ENCODE measurements around the gene MIS12. TPM values are rescaled to one million over a fixed set of nuclear protein-coding genes. Genes with fewer than 3 reads are reported as not detected.

The MIS12 gene
- total and polyA plus RNA-seq, 8 donors, result 16.1 to 36.3 (median 31.0) TPM

DNA sequence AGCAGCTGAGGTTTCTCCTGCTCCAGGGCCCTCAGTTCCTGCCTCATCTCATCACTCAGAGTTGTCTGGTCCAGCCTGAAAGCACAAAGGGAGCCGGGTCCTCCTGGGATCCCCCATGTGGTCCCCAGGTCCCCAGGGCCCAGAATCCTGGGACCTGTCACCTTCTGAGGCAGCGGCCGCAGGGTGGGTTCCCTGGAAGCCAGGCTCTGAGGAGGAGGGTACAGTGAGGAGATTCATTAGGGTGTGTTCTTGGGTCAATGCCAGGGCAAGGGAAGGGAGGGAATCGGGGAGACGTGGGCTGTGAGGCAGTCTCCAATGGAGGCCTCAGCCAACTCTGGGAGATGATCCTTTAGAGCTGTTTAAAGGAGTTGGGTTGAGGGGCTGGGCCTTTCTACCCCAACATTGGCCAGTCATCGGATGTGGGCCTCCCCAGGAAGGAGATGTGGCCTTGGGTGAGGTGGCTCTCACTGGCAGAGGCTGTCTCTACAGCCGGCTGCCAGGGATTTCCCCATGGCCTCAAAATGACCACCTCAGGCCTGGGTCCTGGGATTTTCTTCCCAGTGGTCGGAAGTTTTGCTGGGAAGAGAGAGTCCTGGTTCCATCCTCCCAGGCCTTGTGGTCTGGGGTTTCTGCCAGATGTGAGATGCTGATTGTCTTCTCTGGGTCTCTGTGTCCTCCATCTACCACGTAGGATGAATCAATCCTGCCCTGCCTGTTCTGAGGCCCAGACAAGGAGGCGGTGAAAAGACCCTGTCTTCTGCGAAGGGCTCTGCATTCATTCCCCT lies 50.7 kb downstream of the MIS12 start:
- no peaks in the 10 kb centered on the region for H3K27me3 ChIP-seq
- intact Hi-C loops (cut with DNase I), result no loop called here
- H3K4me1 ChIP-seq, result no peaks in the 10 kb centered on the region
- no peak overlapping the region for H3K4me3 ChIP-seq
- peaks cover 0 to 82% of the 10 kb centered on the region in 2 donors for H3K36me3 ChIP-seq
- H3K9me3 ChIP-seq, result no peaks in the 10 kb centered on the region
- DNase-seq (no peak), ATAC-seq (peak; percentile 30)
- no peak overlapping the region for H3K27ac ChIP-seq
- TF ChIP-seq, protein P1, sequence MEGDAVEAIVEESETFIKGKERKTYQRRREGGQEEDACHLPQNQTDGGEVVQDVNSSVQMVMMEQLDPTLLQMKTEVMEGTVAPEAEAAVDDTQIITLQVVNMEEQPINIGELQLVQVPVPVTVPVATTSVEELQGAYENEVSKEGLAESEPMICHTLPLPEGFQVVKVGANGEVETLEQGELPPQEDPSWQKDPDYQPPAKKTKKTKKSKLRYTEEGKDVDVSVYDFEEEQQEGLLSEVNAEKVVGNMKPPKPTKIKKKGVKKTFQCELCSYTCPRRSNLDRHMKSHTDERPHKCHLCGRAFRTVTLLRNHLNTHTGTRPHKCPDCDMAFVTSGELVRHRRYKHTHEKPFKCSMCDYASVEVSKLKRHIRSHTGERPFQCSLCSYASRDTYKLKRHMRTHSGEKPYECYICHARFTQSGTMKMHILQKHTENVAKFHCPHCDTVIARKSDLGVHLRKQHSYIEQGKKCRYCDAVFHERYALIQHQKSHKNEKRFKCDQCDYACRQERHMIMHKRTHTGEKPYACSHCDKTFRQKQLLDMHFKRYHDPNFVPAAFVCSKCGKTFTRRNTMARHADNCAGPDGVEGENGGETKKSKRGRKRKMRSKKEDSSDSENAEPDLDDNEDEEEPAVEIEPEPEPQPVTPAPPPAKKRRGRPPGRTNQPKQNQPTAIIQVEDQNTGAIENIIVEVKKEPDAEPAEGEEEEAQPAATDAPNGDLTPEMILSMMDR (IDR thresholded peaks at IDR 0.05), result no peak

DNA sequence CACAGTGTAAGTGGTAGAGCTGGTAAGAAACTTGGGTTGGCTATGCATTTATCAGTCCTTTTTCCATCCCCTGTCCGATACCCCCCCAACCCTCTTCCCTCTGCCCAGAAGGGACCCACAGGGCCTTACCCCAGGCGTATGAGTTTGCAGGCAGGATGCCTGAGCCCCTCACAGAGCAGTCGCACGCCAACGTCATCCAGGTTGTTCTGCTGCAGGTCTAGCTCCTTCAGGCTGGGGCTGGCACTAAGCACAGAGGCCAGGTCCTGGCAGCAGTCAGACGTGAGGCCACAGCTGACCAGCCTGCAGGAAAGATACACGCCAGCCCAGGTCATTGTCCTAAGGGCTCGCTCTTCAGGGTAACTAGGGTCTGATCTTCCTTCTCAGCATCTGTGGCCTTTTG lies 52.9 kb downstream of the MIS12 start:
- TF ChIP-seq, protein P1 (IDR thresholded peaks at IDR 0.05), result no peak
- intact Hi-C loops (cut with DNase I), result no loop called here
- no peak overlapping the region for H3K4me3 ChIP-seq
- H3K27me3 ChIP-seq, result no peaks in the 10 kb centered on the region
- no peak for ATAC-seq
- DNase-seq, result no peak
- H3K9me3 ChIP-seq, result no peaks in the 10 kb centered on the region
- H3K27ac ChIP-seq, result no peak overlapping the region
- peaks cover 0 to 64% of the 10 kb centered on the region in 2 donors for H3K36me3 ChIP-seq
- no peaks in the 10 kb centered on the region for H3K4me1 ChIP-seq

DNA sequence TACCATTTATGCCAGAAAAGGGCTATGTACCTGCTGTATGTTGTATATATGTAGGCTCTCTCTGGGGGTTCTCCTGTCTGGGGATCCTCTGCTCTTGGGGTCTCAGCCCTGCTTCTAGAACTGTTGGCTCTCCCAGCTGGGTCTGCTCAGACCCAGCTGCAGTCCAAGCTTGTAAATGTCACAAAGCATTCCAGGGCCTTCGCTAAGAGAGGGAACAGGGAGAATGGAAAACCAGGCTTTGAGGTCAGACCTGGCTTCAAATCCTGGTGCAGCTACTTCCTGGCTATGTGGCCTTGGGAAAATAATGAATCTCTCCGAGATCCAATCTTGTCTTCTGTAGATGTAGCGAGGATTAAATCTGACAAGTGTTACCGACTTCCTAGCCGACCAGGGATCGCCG lies 54.0 kb downstream of the MIS12 start:
- H3K4me1 ChIP-seq, result no peaks in the 10 kb centered on the region
- DNase-seq, result no peak
- peaks cover 0 to 58% of the 10 kb centered on the region in 2 donors for H3K36me3 ChIP-seq
- no peaks in the 10 kb centered on the region for H3K27me3 ChIP-seq
- H3K9me3 ChIP-seq, result no peaks in the 10 kb centered on the region
- H3K4me3 ChIP-seq, result no peak overlapping the region
- TF ChIP-seq, protein P1 (IDR thresholded peaks at IDR 0.05), result no peak
- no peak overlapping the region for H3K27ac ChIP-seq
- intact Hi-C loops (cut with DNase I), result no loop called here
- no peak for ATAC-seq

Other genes starting within 250 kb of the MIS12 start
- 10 to 100 TPM; 37.0 to 44.2 TPM for gene RABEP1, start 204.3 kb upstream of the MIS12 start, total RNA-seq
- 10 to 100 TPM; 52.3 to 60.1 (median 56.7) TPM for gene RABEP1, start 204.3 kb upstream of the MIS12 start, polyA plus RNA-seq (ENCODE audit: insufficient read length in 6 of 6)
- 10 to 100 TPM; 33.0 to 44.5 TPM for gene NUP88, start 66.9 kb upstream of the MIS12 start, total RNA-seq
- 10 to 100 TPM; 61.7 to 74.9 (median 66.8) TPM for gene NUP88, start 66.9 kb upstream of the MIS12 start, polyA plus RNA-seq (ENCODE audit: insufficient read length in 6 of 6)
- 10 to 100 TPM; 31.8 to 35.6 TPM for gene RPAIN, start 66.4 kb upstream of the MIS12 start, total RNA-seq
- 10 to 100 TPM; 77.8 to 96.2 (median 87.6) TPM for gene RPAIN, start 66.4 kb upstream of the MIS12 start, polyA plus RNA-seq (ENCODE audit: insufficient read length in 6 of 6)
- 100 to 1,000 TPM in 1 of 2 donors, 10 to 100 TPM in 1; 66.3 to 142 TPM for gene C1QBP, start 47.4 kb upstream of the MIS12 start, total RNA-seq
- gene C1QBP, start 47.4 kb upstream of the MIS12 start, polyA plus RNA-seq (ENCODE audit: insufficient read length in 6 of 6), result 100 to 1,000 TPM; 103 to 115 (median 113) TPM
- 10 to 100 TPM; 11.5 to 11.9 TPM for gene DHX33, start 17.6 kb upstream of the MIS12 start, total RNA-seq
- gene DHX33, start 17.6 kb upstream of the MIS12 start, polyA plus RNA-seq (ENCODE audit: insufficient read length in 6 of 6), result 10 to 100 TPM; 19.1 to 22.8 (median 19.6) TPM
- gene DERL2, start 388 bp upstream of the MIS12 start, total RNA-seq, result 10 to 100 TPM; 59.8 to 79.1 TPM
- 10 to 100 TPM; 61.3 to 75.1 (median 68.0) TPM for gene DERL2, start 388 bp upstream of the MIS12 start, polyA plus RNA-seq (ENCODE audit: insufficient read length in 6 of 6)
- 10 to 100 TPM; 16.1 to 19.9 TPM for gene NLRP1, start 97.9 kb downstream of the MIS12 start, total RNA-seq
- gene NLRP1, start 97.9 kb downstream of the MIS12 start, polyA plus RNA-seq (ENCODE audit: insufficient read length in 6 of 6), result 10 to 100 TPM; 28.9 to 36.4 (median 31.8) TPM

Measured in left lung (tissue), 10 donors.